Stimulated activated CD8-positive, alpha-beta memory T cell treated with anti-CD3 and anti-CD28 coated beads, Interleukin-4, amount 100 ng/mL, for 24 hours (primary cell): ENCODE results near the gene DNAJC18.

Source experiments
- DNase-seq: peaks from one replicate; pipeline ENCODE4 v3.0.0-alpha.2; 2020; ENCODE audit warnings: low read depth

Gene DNAJC18

DNA sequence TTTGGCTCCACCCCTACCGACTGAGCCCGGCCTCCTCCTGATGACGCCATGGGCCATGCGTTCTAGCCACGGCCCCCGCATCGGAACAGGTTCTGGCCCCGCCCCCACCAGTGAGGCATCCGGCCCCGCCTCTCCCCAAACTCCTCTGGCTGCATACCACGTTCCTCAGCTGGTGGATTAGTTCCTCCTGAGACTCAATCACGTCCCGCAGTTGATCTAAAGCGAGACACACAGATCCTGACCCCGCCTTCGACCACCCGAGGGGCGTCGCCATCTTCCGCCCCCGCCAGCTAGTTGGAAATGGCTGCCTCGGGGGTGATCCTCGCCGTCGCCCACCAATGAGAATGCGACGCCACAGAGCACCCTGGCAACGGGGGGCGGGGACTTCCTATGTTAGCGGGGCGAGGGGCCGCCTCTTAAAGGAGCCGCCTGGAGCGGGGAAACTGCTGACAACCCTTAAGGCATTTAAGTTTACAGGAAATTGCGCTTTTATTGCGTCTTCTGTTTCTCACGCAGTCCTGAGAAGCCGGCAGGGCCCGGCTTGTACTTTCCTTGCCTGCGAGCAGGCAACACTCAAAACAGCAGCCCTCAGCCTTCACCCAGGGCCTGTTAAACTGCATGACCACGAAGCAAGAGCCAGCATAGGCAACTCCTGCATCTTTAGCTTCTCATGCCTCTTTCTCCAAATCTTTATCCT is 35.4 kb downstream of the DNAJC18 start, which contains the start of gene SPATA24:
Gene SPATA24, minus strand, starts transcription at position 303 of the 697 bp plus-strand sequence. Its CDS starts 29 bp downstream, at position 274.
- peak; percentile 98 for DNase-seq

DNA sequence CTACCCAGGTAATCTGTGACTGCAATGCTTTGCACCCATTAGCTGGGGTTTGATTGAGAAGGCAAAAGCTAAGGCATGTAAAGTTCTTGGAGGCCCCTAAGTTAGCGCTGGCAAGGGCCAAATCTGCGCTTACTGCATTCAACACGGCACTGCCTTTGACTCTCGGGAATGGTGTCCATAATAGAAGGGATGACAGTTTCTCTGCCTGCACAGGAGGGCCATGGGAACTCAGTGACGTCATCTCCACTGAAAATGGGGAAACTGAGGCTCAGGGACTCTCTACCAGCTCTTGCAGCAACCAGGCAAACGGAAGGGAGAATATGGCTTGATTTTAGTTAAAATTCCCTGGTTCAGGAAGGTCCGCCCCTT is 35.9 kb downstream of the DNAJC18 start:
- no peak for DNase-seq

DNA sequence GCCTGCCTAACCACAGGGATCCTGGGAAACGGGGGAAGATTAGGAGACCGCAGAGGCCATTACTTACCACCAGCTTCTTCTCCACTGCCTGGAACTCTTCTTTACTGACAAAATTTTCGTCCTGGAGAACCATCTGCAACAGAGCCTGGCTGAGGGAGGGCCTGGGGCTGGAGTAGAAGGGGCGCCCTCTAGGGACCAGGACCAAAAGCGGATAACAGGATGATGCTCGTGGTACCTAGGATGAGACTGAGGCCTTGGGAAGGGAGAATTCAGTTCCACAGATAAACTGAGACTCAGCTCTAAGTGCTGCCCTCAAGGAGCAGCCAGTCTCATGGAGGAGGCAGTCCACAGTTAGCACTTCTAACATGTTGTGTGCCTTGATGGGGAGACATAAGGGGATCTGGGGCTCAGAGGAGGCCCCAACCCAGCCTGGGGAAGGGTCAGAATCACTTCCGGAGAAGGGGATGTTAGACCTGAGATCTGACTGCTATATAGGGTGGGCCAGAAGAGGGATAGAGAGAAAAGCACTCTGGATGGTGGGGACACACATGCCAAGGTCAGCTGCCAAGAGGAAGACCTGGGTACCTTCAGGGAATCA is 36.7 kb downstream of the DNAJC18 start:
- DNase-seq = no peak

DNA sequence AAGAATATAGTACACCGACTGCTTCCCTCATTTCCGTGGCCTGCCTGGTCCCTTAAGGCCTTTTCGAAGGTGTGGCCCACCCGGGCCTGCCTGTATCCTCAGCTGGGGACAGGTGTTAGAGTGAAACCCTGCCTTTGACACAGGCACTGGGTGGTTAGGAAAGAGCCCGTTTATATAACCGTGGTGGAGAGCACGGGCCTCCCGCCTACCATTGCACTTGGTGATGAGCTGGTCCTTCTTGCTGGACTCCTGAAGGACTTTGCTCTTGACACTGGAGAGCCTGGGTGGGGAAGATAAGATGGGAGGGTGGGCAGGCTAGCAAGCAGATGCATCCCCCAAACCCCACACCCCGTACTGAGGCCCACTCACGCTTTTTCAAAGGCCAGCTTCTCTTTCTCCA is 37.8 kb downstream of the DNAJC18 start:
- DNase-seq = no peak

DNA sequence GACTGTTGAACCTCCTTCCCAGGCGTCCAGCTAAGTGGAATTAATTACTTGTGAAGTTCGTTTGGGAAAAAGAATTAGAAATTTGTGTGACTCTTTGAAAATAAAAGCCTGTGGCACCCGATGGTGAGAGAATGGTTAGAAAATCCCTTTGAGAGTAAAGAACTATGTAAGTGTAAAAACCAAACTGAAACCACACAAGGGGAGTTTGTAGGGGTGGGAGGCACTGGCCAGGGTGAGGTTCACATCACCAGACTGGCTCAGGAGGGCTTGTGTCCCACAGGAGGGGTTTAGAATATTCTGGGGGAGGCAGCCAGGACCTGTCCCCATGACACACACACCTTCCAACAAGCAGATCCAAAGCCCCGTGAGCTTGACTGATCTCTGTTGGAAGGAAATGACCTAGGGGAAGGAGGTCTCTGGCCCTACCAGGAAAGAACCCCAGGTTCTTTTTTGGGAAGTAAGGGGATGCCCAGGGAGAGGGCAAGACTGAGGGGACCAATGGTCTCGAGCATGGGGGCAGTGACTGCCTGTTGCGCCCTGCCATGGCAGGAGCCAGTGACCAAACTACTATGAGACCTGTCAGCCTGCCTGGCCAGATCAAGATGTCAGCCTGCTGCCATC is 39.7 kb downstream of the DNAJC18 start:
- no peak for DNase-seq

DNA sequence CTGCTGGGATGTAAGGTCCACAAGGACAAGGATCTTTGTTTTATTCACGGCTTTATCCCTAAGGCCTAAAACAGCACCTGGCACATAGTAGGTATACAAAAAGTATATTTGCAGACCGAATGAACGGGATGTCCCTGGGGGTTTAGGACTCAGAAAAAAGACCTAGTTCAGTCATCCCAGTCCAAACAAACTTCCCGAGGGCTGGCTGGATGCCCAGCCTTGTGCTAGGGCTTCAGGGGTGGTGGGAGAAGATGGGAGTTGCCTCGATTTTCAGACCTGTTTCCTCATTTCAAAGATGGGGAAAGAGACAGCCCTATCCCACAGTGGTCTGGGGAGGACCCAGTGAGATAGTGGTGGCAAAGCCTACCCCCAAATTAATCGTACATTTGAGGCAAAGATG is 41.4 kb downstream of the DNAJC18 start:
- DNase-seq = no peak

DNA sequence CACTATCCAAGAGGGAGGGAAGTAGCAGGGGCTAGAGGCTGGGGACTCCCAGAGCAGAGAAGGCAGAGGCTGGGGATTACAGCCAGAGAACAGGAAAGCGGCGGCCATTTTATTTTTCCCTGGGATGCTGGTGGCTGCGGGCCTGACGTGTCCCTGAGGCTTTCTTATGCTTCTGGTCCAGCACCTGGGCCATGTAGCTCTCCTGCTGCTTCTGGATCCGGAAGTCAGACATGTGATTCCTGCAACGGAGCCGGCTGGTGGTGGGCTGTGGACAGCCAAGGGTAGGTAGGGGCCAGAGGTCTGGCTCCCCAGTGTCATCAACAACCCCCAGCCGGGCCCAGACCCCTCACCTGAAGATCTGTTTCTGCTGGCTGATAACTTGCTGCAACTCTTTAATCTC is 42.6 kb downstream of the DNAJC18 start:
- no peak for DNase-seq

DNA sequence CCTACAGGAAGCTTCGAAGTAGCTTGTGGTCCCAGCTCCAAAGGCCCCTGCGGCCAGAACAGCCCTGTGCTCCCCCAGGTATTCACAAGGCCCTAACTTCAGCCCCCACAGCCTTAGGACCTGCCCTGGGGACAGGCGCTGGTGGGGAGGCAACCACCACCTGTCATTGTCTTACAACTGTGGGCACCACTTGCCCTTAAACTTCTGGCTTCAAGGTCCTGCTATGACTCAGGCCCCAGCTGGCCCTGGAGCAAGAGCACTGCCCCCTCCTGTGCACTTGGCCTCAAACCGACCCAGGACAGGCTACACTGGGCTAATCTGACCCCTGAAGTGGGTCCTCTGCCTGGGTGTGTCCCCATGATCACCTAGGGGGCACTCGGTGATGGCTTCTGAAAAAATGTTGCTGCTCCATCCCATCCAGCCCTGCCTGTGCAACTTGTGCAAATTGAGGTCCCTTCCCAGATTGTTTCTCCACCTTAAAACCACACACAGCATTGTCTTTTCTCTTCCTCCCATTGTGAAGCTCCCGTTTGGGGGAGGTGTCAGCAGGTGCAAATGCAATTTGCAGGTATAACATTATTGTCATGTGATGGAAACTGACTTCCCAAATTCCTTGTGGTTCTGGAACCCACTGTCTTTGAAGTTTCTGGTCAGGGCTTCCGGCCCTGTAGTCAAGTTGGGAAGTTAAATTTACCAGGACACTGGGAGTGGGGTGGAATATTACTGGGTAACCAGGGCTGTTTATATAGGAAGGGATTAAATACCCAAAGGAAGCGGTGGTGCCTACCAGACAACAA is 43.3 kb downstream of the DNAJC18 start:
- DNase-seq = no peak

DNA sequence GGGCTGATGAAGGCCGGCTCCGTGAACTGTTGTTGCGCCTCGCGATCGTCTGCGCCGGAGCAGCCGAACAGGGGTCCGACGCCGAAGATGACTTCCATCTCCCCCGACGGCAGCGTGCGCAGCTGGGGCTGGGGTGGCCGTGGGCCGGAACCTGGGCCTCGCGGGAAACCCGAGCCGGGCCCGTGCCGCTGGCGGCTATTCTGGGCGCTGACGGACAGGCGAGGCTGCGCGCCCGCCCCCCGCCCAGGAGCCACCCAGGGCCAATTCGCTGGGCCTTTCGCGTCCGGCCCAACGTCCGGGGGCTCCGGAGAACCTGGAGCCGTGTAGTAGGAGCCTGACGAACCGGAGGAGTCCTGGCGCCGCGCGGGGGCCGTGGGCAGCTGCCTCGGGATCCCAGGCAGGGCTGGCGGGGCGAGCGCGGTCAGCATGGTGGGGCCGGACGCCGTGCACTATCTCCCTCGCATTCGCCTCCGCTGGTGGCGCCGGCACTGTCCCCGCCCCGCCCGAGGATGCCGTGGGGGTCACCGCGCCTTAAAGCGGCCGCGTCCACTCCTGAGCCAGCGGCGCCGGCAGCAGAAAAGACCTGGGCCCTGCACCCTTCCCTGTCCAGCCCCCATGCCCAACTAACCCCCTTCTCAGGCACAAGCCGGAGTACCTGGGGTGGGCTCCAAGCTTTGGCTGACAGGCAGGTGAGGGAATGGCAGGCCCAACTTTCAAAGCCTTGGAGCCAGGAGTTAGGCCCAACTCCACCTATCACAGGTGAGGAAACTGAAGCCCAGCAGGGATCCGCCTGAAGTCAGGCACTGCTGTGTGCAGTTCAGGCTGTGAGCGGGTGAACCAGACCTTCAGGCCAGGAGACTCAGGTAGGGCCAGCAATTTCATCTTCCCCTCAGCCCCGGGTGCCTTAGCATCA is 44.4 kb downstream of the DNAJC18 start, which contains the start of gene PROB1:
Gene PROB1, minus strand, starts transcription at position 451 of the 913 bp plus-strand sequence. Its CDS starts 23 bp downstream, at position 428.
- DNase-seq = no peak

DNA sequence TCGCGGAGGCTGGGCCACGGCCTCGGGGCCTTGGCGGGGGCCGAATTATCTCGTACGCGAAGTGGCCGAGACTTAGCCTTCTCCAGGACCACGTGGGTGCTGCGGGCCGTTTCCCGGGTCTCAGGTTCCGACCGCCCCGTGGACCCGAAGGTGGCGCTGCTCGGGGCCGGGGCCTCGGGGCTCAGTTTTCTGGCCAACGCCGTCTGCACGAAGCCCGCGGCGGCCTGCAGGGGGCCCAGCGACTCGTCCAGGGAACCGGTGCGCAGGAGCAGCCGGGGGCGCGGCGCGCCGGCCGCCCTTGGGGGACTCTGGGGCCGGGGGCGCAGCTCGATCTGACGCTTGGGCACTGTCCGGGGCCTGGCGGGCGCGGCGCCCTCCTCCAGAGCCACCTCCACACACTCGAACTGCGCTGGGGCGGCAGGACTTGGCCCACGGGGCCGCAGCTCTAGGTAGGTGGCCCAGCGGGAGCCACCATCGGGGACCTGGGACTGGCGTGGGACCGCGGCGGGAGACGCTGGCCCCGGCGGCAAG is 45.1 kb downstream of the DNAJC18 start:
- DNase-seq = peak; percentile 53

DNA sequence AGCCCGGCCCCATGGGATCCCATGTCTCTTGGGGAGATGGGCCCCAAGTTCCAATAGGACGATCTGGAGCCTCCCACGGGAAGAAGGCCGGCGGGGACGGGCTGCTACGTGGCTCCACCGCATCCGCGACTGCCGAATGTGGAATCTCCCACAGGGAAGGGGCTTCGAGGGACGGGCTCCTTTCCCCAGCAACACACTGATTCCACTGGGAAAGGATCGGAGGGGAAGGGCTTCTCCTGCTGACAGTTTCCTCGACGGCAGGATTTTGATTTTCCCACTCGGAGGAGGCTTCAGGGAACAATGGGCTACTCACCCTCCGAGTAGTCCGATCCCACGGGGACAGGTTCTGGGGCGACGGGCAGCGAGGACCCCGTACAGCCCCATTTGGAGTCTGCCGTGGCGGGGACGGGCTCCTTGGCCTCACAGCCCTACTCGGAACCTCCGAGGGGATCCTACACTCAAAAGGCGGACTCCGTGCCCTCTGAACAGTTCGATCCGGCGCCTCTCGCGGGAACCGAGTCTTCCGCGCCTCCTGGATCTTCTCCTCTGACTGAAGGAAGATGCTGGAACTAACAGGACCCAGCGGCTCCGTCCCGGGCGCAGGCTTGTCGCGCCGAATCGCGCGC is 45.7 kb downstream of the DNAJC18 start:
- no peak for DNase-seq

DNA sequence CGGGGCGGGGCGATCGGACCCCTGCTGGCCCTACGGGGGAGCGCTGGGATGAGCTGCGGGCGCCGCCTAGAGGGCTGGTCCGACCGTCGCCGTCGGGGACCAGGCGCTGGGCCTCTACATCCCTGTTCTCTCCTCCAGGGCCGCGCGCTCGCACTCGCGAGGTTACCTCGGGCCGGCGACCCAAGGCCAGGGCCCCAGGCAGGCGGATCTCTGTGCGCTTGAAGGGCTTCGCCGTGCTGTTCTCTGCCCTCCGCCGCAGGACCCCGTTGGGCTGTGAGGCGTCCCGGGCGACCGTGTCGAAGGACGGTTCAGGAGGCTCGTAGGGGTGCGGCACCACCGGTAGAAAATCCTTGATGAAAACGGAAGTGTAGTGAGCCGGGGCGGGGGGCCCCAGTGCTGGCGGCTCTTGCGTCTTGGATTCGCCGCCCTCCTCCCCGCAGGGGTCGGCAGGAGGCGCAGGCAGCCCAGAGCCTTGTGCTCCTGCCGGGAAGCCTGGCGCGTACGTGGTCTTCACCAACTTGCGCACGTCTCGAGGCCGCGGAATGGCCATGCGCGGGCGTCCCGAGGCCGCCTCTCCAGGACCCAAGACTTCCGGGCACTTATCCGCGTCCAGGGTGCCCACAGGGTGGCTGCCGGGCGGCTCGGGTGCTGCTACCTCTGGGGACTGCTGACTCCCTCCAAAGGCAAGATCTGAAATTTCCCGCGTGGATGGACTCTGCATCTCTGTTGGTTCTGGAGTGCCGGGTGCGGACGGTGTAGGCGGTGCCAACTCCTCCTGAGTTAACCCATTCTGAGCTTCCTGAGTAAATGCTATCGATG is 46.4 kb downstream of the DNAJC18 start:
- peak; percentile 71 for DNase-seq

DNA sequence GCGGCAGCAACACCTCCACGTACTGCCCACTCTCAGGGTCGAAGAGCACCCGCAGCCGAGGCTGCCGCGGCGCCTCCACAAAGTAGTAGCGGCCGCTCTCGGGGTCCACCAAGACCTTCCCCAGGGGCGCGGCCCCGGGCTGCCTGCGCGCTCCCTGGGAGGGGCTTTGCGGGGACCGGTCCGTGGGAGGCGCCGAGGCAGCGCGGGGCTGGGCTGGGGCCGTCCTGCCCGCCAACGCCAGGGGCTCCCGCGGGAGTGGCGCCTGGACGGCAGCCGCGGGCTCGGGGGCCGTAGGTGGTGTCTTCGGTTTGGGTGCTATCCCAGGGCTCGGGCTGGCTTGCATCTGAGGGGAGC is 47.0 kb downstream of the DNAJC18 start:
- DNase-seq = no peak

DNA sequence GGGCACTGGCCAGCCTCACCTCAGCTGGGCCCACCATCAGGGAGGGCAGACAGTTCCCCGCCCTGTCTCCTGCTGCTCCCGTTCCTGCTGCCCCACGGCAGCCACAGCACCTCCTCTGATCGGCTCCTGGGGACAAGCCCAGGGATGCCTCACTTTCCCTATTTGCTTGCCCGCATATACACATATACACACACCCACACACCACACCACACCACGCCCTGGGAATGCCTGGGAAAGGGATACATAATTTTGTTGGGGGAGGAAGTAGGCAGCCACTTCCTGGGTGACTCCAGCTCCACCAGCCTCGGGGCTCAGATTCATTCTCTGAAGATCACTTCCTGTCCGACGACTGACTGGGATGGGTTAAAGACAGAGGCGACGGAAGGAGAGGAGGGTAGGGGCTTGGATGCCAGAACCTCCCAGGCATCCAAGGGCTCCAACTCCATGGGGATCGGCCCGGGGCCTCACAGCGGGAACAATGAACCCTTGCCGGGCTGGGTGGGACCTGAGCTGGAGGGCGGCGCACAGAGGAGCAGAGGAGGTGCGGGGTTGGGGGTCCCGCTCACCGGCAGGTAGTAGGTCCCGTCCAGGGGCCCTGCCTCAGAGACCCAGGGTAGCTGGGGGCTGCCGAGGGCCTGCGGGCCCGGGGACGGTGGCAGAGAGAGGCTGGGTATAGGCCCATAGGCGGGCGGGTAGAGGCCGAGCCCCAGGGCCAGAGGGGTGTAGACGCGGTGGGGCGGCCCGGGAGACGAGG is 47.6 kb downstream of the DNAJC18 start:
- DNase-seq = no peak

DNA sequence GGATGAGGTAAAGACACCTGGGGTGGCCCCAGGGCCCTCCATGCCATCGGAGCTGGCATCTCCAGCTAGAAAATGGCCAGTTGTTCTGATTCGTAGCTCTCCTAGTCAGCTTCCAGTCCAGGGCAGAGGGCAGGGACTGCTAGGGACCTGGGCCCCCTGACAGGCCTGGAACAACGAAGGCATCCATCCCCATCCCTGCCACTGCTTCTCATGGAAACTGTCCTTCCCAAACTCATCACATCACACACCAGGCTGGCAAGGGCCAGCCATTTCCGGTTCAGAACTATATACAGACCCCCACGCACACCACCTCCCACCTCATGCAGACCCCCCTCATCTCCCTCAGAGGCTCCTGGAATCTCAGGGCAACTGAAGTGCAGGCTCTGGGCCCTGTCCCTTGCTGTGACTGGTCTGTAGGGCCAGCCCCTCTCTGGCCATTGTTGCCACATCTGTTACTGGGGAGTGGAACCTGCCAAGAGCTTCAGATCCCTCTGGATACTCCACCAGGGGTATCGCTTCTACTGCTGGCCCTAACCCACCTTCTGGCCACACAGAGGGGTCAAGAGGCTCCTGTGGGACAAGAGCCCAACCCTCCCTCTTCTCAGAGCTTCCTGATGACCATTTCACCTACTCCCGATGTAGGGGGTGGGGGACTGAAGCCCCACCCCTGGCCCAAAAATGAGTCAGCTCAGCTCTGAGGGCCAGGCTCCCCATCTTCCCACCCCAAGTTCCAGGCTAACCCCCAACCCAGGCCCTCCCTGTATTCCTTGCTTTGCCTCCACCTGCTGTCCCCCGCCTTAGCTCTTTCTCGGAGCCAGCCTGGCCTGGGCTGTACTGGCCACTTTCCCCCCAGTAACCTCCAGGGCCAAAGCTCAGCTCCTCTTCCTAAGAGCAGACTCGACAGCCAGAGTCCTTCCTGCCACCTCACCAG is 48.4 kb downstream of the DNAJC18 start:
- DNase-seq = no peak

DNA sequence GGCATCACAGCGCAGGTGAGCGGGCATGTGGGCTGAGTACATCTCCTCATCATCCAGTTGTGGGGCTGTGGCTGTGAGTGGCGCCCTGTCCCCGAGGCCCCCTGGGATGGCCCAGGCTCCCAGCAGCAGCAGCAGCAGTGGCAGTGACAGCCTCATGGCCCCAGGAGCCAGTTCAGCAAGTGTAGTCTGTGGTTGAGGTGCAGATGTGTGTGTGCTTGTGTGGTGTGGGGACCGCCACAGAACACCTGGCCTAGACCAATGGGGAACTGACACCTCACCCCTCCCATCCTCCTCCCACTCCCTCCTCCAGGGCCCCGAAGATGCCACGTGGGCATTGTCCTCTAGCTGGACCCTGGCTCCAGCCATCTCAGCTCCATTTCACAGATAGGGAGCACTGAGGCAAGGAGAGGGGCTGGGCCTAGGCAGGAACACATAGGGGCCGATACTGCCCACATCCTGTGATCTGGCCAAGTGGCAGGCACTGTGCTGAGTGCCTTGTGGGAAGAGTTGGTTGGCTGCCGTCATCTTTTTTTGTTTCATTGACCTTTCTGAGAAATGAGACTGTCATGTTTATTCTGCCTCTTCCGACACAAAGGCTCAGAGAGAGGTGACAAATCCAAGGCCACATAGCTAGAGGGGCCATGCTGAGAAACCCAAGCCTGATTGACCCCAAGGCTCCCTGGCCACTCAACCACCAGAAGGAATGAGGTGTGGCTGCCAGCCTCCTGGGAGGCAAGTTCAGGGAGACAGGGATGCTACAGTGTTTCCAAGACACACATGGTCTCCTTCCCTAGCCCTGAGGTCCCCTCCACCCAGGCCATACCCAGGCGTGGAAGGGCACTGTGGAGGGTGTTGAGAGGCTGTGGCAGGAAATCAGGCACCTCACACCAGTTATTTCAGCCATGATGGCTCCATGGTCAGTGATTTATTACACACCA is 49.4 kb downstream of the DNAJC18 start, which contains the start of gene MZB1:
Gene MZB1, minus strand, starts transcription at position 213 of the 938 bp plus-strand sequence. Its CDS starts 57 bp downstream, at position 156.
- DNase-seq = peak; percentile 41
